ENCODE results near the gene CRLF3.
A peak's percentile ranks its signal among the peaks of the same experiment; 100 is the strongest.
"Not testable (repeated sequence)": the region's sequence is repeated elsewhere in the genome, so short reads cannot be mapped to it uniquely, and the experiment has no call there.

The CRLF3 gene

DNA sequence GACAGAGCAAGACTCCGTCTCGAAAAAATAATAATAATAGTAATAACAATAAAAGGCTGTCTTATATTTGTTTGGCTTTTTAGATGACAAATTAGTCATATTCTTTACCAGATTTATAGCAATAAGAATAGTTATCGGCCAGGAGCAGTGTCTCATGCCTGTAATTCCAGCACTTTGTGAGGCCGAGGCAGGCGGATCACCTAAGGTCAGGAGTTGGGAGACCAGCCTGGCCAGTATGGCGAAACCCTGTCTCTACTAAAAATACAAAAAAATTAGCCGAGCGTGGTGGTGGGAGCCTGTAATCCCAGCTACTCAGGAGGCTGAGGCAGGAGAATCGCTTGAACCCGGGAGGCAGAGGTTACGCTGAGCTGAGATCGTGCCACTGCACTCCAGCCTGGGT, 10.3 kb downstream of the CRLF3 start:
- DNase-seq = not testable (repeated sequence)

DNA sequence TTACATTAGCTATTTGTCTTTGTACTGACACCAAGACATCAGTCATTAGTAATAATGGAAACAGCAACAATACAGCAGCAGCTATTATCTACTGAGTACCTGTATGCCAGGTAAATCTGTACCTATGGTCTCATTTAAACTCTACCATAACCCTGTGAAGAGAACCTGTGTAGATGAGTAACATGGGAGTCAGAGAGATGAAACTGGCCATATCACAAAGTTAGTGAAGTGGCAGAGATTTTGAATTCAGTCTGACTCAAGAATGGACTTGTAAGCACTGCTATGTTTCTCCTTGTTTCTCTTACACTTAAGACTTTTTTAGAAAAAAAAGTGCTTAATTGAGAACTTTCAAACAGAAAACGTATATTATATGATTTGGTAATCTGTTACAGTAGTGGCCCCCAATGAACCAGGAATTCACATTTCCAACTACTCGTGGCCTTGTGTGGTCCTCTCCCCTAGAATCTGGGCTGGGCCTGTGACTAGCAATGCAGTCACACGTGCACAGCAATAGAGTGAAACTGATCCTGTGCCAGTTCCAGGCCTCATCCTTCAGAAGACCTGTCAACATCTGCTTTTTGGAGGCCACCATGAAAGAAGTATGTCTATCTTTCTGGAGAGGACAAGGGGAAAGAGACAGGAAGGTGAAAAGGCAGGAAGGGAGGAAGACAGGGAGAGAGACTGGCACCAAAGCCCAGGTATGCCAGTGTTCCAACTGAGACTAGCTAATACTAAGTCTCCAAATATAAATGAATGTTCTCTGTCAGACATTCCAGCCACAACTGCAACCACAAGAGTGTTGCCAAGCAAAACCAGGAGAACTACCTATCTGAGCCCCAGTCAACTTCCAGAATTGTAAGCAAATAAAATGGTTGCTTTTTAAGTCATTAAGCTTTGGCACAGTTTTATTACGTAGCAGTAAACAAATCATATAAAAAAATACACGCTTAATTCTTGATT, 12.0 kb downstream of the CRLF3 start:
- DNase-seq = no peak

DNA sequence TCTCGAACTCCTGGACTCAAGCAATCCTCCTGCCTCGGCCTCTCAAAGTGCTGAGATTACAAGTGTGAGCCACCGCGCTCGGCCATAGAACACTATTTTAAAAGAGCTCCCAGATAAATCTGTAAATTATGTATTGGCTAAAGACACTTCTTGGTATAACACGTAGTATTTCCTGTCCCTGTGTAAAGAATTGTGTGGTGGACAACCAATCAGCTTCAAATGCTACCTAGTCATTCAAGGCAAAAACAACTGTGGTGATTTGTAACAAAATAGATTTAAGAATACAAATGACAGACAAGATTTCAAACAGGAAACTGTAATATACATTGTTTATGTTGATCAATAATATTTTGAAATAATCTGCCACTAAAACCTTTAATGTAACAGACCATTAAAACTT, 14.6 kb downstream of the CRLF3 start:
- no peak for DNase-seq

DNA sequence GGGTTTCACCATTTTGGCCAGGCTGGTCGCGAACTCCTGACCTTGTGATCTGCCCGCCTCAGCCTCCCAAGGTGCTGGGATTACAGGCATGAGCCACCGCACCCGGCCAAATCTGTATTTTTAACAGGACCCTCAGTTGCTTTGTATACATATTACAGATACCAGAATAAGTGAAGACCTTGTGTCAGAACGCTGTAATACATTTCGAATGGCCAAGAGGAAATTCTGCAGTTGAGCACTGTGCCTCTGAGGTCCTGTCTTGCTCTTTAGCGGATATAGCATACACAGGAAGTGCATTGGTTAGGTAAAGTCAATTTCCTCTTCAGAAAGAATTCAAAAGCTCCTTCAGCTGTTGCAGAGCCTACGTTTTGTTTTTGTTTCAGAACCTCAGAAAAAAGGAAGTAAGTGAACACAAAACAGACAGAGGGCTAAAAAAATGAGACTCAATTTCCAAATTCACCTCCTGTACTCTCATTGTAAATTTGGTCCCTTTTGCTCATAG, 15.7 kb downstream of the CRLF3 start:
- no peak for DNase-seq

DNA sequence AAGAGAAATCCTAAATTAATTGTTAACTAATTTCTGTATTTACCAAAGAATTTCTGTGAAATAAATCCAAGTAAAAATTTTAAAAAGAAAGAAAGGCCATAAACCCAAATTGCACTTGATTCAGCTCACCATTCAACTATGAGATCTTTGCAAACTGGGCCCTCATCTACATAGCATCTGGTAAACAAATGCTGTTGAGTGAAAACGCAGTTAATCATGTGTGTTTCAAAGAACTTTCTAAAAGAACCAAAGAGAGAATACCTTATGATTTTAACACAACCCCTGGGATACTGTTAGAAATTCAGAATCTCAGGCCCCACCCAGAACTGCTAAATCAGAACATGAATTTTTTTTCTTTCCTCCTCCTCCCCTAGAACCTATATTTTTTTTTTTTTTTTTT, 16.6 kb downstream of the CRLF3 start:
- DNase-seq = no peak

DNA sequence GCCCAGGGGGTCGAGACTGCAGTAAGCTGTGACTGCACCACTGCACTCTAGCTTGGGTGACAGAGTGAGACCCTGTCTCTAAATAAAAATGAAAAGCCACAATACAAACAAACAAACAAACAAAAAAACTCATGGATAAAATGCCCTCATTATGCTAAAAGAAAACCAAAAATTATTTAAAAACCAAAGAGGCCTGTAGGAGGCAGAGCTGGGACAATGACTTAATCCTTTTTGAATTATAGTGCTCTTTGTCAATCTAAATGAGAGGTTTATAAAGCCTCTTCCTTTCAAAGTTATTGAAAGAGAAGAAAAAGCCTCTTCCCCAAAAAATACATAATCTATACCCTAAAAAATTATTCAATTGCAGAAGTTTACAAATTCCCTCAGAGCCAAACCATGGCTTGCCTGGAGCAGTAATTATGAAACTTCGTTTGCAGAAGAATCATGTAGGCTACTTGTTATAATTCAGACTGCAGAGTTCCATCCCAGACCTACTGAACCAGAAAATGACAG, 18.5 kb downstream of the CRLF3 start:
- DNase-seq = no peak

DNA sequence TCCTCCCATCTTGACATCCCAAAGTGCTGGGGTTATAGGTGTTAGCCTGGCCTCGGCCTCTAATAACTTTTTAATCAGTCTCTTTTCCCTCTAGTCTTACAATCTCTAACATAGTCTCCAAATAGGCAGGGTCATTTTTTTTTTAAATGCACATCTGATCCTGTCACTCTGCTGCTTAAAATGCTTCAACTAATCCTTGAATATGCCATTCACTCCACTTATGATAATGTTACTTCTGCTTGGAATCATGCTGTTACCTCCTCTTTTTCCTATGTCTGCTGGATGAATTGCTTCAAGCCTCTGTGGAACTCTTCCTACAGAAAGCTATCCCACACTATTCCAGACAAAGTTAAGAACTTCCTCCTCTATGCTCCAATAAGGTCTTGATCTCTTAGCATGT, 22.8 kb downstream of the CRLF3 start:
- no peak for DNase-seq

DNA sequence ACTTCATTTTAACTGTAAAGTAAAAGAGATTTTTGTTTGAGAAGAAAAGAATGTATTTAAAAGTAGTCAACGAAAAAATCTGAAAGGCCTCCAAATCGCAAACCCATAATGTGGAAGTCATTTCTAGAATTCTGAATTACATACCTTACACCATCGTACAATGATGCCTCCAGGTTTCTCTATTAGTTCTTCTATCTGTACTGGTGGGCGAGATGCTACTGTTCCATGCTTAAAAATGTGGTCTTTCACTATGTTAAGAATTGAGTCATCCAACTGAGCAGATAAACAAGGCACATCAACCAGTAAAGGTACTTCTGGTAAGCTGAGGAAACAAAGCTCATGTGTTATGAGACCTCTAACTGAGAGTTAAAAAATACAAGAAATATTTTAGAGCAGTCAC, 28.5 kb downstream of the CRLF3 start:
- no peak for DNase-seq

DNA sequence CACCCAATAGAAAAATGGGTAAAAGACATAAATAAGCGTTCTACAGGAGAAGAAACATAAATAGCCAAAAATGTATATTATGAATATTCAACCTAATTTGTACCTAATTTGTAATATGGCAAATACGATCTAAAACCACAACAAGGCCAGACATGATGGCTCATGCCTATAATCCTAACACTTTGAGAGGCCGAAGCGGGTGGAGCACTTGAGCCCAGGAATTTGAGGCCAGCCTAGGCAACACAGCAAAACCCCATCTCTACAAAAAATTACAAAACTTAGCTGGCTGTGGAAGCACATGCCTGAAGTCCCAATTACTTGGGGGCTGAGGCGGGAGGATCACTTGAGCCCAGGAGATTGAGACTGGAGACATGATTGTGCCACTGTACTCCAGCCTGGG, 30.1 kb downstream of the CRLF3 start:
- no peak for DNase-seq

DNA sequence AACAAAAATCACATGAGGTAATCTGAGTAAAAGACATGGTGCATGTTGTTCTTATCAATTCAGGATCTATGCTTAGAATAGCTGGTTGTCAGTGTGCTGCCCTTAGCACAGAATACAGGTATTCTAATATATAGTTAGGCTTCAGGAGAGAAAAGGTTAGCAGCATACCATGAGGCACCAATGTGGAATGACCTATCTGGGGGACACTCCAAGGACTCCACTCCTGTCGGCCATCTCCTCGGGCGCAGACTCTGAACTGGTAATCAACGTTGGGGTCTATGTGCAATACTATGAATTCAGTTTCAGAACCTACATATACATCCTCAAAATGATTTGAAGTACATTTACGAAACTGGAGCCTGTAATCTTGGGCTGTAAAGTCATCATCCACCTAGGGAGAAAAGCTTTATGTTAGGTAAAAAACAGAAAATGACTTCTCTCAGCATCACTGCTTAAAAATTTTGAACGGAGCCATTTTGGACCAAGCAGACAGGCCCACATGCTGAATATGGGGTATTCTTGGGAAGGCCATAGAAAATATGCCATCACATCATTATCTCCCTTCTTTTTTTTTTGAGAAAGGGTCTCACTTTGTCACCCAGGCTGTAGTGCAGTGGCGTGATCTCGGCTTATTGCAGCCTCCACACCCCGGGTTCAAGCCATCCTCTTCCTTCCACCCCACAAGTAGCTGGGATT, 31.1 kb downstream of the CRLF3 start:
- no peak for DNase-seq

DNA sequence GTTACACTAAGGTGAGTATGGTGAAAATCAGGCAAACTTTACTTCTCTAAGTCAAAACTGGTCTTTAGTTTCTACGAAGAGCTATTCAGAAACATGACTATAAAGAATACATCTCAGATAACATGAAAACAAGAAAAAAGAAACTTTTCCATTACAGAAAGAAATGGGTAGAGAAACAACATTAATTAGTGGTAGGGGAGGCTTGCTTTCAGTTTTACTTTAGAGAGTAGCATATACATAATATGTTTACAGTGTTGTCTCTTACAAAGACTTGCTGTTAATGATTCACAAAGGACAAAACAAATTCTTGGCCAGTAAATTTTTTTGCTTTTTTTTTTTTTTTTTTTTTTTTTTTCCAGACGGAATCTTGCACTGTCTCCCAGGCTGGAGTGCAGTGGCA, 34.2 kb downstream of the CRLF3 start:
- no peak for DNase-seq

DNA sequence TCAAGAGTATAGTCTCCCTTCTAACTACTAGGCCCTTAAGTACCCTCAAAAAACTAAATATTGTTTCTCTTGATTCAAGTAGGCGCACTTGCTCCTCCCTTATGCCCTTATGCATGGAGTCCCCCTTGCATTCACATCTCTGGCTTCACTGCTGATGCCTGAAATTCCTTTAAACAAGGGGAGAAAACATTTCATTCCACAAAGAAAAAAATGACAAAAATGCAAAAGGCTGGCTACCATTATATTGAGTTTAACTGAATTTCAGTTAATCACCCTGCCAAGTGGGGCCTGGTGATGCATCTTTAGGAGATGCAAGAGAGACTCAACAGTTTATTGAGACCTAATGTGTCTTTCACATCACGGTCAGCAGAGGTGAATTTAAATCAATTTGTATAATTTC, 35.6 kb downstream of the CRLF3 start:
- no peak for DNase-seq

DNA sequence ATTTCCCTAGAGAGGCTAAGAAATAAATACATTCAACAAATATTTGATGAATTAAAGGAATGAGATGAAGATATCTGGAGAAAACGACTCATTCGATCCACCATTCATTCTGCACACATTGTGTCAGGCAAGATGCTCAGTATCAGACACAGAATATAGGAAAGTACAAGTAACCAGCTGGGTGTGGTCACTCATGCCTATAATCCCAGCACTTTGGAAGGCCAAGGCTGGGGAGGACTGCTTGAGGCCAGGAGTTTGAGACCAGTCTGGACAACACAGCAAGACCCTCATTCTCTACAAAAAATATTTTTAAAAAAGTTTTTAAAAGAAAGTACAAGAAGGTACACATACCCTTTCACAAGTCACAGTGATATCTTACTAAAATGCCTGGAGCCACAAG, 42.3 kb downstream of the CRLF3 start:
- DNase-seq = no peak

DNA sequence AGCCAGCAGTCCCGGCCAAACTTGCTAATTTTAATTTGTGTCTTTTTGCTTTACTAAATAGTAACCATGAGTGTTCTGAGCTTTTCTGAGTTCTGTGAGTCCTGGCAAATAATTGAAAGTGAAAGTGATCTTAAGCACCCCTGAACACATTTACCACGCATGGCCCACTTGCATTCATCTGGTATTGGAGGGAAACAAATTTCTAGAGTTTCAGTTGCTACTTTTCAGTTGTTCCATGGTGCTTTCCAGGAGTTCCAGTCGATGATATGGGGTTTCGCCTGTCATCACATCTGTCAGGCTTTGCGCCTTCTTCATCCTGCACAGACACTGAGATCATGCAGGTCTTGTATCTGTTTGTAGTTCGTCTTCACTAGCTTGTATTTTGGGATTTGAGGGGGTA, 44.1 kb downstream of the CRLF3 start:
- DNase-seq = peak; percentile 11

DNA sequence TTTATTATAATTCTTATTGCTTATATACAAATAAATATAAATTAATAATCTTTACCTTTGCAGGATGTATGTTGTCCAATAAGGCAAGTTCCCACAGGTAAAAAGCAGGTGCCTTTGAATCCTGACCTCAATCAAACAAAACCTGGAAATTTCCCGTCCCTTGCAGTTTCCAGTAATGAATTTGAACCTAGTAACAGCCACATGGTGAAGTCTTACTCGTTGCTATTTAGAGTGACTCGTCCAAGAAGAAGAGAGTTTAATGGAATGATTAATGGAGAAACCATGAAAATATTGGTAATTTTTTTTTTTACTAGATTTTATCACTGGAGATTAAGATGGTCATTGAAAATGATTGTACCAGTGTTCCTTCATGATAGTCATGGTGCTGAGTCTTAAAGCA, 55.7 kb downstream of the CRLF3 start:
- DNase-seq = not testable (repeated sequence)

DNA sequence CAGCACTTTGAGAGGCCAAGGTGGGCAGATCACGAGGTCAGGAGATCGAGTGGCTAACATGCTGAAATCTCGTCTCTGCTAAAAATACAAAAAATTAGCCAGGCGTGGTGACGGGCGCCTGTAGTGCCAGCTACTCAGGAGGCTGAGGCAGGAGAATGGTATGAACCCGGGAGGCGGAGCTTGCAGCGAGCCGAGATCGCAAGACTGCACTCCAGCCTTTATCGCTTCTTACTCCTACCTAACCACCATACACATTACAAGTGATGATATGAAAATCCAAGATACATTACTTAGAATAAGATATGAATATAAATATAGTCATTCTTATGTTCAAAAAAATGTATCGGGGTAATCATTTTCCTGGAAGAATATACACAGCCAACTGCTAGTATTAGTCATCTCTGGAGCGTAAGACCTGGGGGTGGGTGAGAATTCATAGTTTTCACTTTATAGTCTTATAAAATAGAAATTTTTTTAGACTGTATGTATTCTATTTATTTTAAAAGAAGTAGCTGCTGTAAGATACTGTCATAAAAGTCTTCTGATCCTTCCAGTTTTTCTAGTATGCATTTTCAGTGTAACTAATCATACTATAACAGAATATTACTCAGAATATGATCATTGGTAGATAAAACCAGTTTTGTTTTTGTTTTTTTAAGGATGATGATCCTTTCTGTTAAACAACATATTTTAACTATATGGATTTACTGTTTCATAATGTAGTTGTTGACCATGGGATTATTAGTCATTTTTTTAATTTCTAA, 56.7 kb downstream of the CRLF3 start:
- DNase-seq = not testable (repeated sequence)

DNA sequence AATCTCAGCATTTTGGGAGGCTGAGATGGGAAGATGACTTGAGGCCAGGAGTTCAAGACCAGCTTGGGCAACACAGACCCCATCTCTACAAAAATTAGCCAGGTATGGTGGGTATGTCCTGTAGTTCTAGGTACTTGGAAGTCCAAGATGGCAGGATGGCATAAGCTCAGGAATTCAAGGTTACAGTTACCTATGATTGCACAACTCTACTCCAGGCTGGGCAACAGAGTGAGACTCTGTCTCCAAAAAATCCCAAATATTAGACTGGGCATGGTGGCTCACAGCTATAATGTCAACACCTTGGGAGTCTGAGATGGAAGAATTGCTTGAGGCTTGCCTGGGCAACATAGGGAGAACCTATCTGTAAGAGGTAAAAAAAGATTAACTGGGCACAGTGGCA, 63.4 kb downstream of the CRLF3 start:
- DNase-seq = no peak

DNA sequence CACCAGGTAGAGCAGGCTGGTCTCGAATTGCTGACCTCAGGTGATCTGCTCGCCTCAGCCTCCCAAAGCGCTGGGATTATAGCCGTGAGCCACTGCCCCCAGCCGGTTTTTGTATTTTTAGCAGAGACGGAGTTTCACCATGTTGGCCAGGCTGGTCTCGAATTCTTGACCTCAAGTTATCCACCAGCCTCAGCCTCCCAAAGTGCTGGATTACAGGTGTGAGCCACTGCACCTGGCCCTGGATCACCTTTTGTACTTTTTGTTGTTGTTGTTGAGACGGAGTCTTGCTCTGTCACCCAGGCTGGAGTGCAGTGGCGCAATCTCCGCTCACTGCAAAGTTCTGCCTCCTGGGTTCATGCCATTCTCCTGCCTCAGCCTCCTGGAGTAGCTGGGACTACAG, 71.2 kb downstream of the CRLF3 start:
- not testable (repeated sequence) for DNase-seq

DNA sequence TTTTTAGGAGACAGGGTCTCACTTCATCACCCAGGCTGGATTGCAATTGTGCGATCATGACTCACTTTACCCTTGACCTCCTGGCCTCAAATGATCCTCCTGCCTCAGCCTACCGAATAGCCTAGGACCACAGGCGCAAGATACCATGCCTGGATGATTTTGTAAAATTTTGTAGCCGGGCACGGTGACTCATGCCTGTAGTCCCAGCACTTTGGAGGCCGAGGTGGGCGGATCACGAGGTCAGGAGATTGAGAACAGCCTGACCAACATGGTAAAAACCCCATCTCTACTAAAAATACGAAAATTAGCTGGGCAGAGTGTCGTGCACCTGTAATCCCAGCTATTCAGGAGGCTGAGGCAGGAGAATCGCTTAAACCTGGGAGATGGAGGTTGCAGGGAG, 73.5 kb downstream of the CRLF3 start:
- not testable (repeated sequence) for DNase-seq

DNA sequence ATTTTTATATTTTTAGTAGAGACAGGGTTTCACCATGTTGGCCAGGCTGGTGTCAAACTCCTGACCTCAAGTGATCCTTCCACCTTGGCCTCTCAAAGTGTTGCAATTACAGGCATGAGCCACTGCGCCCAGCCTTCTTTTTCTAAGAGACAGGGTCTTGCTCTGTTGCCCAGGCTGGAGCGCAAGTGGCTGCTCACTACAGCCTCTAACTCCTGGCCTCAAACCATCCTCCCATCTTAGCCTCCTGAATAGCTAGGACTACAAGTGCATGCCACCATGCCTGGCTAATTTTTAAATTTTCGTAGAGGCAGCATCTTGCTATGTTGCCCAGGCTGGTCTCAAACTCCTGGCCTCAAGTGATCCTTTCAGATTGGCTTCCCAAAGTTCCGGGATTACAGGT, 76.9 kb downstream of the CRLF3 start:
- DNase-seq = not testable (repeated sequence)

DNA sequence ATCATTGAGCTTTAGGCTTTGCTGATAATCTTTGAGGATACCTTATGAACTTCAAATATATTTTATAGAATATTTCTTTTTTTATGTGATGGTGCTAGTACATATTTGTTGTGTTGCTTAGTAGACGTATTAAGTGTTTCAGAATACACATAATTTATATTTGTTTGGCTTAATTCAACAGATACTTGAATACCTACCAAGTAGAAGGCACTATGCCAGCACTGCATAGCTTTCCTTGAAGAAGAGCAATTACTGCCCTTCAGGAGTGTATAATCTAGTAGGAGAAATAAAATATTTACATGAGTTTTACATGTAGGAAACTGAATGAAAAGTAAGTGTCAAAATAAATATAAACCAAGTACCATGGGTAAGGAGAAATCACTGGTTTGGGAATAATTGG, 81.8 kb downstream of the CRLF3 start:
- DNase-seq = not testable (repeated sequence)

DNA sequence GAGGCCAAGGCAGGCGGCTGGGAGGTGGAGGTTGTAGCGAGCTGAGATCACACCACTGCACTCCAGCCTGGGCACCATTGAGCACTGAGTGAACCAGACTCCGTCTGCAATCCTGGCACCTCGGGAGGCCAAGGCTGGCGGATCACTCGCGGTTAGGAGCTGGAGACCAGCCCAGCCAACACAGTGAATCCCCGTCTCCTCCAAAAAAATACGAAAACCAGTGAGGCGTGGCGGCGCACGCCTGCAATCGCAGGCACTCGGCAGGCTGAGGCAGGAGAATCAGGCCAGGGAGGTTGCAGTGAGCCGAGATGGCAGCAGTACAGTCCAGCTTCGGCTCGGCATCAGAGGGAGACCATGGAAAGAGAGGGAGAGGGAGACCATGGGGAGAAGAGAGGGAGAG, 88.1 kb downstream of the CRLF3 start:
- not testable (repeated sequence) for DNase-seq

DNA sequence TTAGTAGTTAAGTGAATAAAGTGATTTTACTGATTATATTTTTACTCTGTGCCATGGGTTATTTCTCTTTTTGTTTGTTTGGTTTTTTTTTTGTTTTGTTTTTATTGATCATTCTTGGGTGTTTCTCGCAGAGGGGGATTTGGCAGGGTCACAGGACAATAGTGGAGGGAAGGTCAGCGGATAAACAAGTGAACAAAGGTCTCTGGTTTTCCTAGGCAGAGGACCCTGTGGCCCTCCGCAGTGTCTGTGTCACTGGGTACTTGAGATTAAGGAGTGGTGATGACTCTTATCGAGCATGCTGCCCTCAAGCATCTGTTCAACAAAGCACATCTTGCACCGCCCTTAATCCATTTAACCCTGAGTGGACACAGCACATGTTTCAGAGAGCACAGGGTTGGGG, 88.8 kb downstream of the CRLF3 start:
- not testable (repeated sequence) for DNase-seq

Measured in stimulated activated CD4-positive, alpha-beta T cell treated with anti-CD3 and anti-CD28 coated beads, Interleukin-12 subunit alpha, Interleukin-12 subunit beta, amount 100 ng/mL, for 4 hours (primary cell).